AG04450 (cell line): Measurements from ENCODE around the gene KRT75. TPM values are rescaled to one million over a fixed set of nuclear protein-coding genes. Genes with fewer than 3 reads are reported as not detected.

Source experiments
- CTCF ChIA-PET: fragments of 300-600, 350-600 bp; formaldehyde crosslinking; extraction: SDS; loops from one replicate; lab custom pipeline; 2022; ENCODE audit warnings: antibody characterized with exemption, inconsistent platforms; lab: Charles Lee
- POLR2A ChIA-PET: fragments of 350-600 bp; formaldehyde crosslinking; extraction: SDS; loops from one replicate; lab custom pipeline; 2021; ENCODE audit warnings: antibody characterized with exemption, inconsistent platforms; lab: Yijun Ruan, JAX
- DNase-seq: peaks from one replicate; pipeline ENCODE4 v3.0.0-alpha.2; 2011; ENCODE audit warnings: low read depth, low spot score
- H3K27ac ChIP-seq: one replicate; pipeline ENCODE4 v1.5.1; 2012; ENCODE audit warnings: low read depth, low read length, control low read depth
- H3K27me3 ChIP-seq: one replicate; pipeline ENCODE4 v1.6.0; 2012; ENCODE audit warnings: low read length; ENCODE audit not compliant: control insufficient read depth, insufficient read depth
- H3K4me3 ChIP-seq: 2 replicates; pipeline ENCODE4 v1.5.1; 2011; ENCODE audit warnings: mild to moderate bottlenecking, low read depth, low read length, control low read depth
- H3K9me3 ChIP-seq: 2 replicates; pipeline ENCODE4 v1.5.1; 2012; ENCODE audit warnings: low read length; ENCODE audit not compliant: control insufficient read depth, insufficient read depth
- polyA plus RNA-seq: library from polyadenylated mRNA; depleted of rRNA; stranded (reverse); fragments of >200 nt; gene quantifications from 2 replicates; pipeline ENCODE4 v1.2.3, GENCODE V29; 2011
- TF ChIP-seq, protein P1 (sequence below): IDR thresholded peaks from 2 replicates; pipeline ENCODE4 v1.5.1; 2011; ENCODE audit warnings: low read depth, low read length, control low read depth, inconsistent platforms

The KRT75 gene
- polyA plus RNA-seq, 1 experiment: not detected

DNA sequence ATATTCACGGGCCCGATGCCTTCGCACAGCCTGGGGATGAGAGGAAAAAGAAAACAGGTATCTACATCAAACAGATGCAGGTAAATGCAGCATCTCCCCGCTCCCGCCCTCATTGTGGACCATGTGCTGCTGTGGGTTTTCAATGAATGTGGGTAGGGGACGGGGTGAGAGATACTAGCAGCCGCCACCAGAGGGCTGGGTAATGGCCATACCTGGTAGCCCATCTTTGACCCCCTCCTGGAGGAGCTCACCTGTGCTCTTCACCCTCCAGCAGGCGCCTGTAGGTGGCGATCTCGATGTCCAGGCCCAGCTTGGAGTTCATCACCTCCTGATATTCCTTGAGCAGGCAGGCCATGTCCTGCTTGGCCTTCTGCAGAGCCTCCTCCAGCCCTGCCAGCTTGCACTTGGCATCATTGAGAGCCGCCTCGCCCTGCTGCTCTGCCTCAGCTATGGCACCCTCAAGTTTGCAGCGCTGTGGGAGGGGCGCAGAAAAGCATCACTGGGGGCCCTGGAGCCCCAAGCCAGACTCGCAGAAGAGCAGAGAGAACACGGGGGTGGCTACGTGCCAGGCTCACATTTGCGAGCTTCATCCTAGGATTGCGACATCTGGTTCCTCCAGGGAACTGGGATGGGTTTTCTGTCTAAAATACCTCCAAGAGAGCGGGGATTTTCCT, 38.3 kb downstream of the KRT75 start:
- TF ChIP-seq, protein P1, sequence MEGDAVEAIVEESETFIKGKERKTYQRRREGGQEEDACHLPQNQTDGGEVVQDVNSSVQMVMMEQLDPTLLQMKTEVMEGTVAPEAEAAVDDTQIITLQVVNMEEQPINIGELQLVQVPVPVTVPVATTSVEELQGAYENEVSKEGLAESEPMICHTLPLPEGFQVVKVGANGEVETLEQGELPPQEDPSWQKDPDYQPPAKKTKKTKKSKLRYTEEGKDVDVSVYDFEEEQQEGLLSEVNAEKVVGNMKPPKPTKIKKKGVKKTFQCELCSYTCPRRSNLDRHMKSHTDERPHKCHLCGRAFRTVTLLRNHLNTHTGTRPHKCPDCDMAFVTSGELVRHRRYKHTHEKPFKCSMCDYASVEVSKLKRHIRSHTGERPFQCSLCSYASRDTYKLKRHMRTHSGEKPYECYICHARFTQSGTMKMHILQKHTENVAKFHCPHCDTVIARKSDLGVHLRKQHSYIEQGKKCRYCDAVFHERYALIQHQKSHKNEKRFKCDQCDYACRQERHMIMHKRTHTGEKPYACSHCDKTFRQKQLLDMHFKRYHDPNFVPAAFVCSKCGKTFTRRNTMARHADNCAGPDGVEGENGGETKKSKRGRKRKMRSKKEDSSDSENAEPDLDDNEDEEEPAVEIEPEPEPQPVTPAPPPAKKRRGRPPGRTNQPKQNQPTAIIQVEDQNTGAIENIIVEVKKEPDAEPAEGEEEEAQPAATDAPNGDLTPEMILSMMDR: peak; percentile 18; the same call in 1 of the 2 replicates
- Histone ChIP-seq H3K9me3 (no peaks in the 10 kb centered on the region), H3K27ac (no peak overlapping the region), H3K27me3 (peaks cover 29% of the 10 kb centered on the region), H3K4me3 (no peak overlapping the region)
- POLR2A ChIA-PET: no interaction called here
- CTCF ChIA-PET: interaction anchor here (1.1 to 1.7 kb wide), 2 partner anchors 24 to 239 kb away, joined by 3 to 7 read pairs; no protein-coding TSS in a partner anchor
- DNase-seq: no peak

DNA sequence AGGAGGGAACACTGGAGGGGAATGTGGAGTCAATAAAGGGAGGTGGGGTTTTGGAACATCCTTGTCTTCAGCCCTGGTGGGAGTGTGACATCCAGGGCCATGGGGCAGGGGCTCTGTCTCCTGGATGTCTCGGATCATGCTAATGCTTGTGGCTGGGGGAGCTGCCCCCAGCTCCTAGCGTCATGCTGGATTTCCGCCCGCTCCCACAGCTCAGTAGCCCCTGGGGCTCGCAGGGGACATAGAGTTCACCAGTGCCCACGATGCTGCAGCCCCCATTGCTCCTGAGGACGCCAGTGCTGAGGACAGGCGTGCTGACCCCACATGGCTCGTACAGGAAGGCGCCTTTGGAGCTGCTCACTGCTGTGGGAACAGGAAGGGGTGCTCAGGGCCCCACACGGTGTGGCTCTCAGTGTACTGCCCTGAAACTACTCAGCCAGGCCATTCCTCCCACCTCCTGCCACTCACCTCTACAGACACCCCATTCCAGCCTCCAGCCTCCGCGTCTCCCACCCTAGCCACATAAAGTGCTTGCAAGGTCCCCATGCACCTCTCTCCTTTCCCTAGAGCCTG, 39.2 kb downstream of the KRT75 start:
- Histone ChIP-seq H3K4me3 (no peak overlapping the region), H3K27ac (no peak overlapping the region), H3K27me3 (peaks cover 29% of the 10 kb centered on the region), H3K9me3 (no peaks in the 10 kb centered on the region)
- ChIA-PET CTCF (interaction anchor here (1.7 kb wide), 1 partner anchor 23 kb away, joined by 7 read pairs; no protein-coding TSS in a partner anchor), POLR2A (no interaction called here)
- no peak for DNase-seq
- TF ChIP-seq, protein P1: no peak

DNA sequence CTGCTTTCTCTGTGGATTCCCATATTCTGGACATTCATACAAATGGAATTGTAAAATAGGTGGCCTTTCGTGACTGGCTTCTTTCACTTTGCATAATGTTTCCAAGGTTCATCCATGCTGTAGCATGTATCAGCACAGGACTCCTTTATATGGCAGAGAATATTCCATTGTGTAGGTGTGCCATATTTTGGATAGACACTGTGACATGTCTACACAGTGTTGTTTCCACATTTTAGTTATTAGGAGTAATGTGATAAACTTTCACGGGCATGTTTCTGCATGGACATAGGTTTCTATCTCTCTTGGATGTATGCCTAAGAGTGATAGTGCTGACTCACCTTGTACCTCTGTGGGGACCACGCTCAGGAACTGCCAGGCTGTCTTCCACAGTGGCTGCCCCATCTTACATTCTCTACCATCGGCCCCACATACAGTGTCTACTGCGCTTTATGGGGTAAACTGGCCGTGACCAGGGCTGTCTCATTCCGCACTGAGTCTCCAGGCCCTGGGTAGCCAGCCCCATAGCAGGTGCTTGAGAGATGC, 41.6 kb downstream of the KRT75 start:
- ChIA-PET CTCF (interaction anchor here (1.3 to 1.8 kb wide), 2 partner anchors 20 to 478 kb away, joined by 4 to 8 read pairs; no protein-coding TSS in a partner anchor), POLR2A (no interaction called here)
- Histone ChIP-seq H3K27ac (no peak overlapping the region), H3K27me3 (peaks cover 39% of the 10 kb centered on the region), H3K9me3 (no peaks in the 10 kb centered on the region), H3K4me3 (no peak overlapping the region)
- DNase-seq: no peak
- TF ChIP-seq, protein P1: no peak

DNA sequence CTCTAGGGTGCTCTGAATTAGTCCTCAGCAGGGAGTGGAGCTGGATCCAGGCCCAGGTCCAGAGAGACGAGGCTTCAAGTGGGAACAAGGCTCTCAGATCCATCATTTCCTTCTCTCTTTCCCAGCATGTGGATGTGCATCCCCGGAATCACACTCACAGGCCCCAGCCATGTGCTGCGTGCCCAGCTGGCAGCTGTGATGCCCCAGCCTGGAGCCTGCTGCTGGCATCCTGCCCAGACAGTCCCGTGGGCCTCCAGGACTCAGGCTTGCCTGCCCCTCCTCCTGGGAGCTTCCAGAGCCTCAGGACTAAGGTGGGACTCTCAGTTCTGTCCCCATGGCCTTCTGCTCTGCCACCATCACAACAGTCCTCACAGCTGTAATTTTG, 42.6 kb downstream of the KRT75 start:
- no peak overlapping the region for H3K27ac ChIP-seq
- POLR2A ChIA-PET: interaction anchor here (0.5 kb wide), 1 partner anchor 154 kb away, joined by 3 read pairs; no protein-coding TSS in a partner anchor
- no peak overlapping the region for H3K4me3 ChIP-seq
- CTCF ChIA-PET: interaction anchor here (0.9 to 1.8 kb wide), 4 partner anchors 19 to 488 kb away, joined by 3 to 13 read pairs (median 6); no protein-coding TSS in a partner anchor
- H3K27me3 ChIP-seq: peaks cover 37% of the 10 kb centered on the region
- TF ChIP-seq, protein P1: no peak
- no peak for DNase-seq
- no peaks in the 10 kb centered on the region for H3K9me3 ChIP-seq
